GM18873 (cell line): ENCODE results near the gene MRPL50.

Source experiments
- ATAC-seq: cut with Tn5 transposase; IDR thresholded peaks from one replicate; pipeline ENCODE4 v1.9.1; 2021; ENCODE audit warnings: mild to moderate bottlenecking, moderate library complexity, moderate number of reproducible peaks; ENCODE audit not compliant: unreplicated experiment, low FRiP score

MRPL50 gene

GRCh38 chr9:101398068-101398929, at the start of gene MRPL50, which contains the start of gene ZNF189:
Gene MRPL50 (minus strand): TSS chr9:101398618. CDS start chr9:101398592, 26 bp downstream.
Gene ZNF189 (plus strand): TSS chr9:101398851. CDS start chr9:101399157, 306 bp downstream.
- peak; percentile 99 for ATAC-seq

GRCh38 chr9:101446732-101447131, 48.3 kb upstream of the MRPL50 start:
- ATAC-seq: no peak

GRCh38 chr9:101445353-101446029, 47.1 kb upstream of the MRPL50 start:
- ATAC-seq: no peak

- ATAC-seq: no peak
Observed at GRCh38 chr9:101443364-101443771, 45.0 kb upstream of the MRPL50 start.

- ATAC-seq: no peak
Observed at GRCh38 chr9:101442736-101443135, 44.3 kb upstream of the MRPL50 start.

GRCh38 chr9:101442318-101442717, 43.9 kb upstream of the MRPL50 start:
- ATAC-seq: no peak

GRCh38 chr9:101440714-101441230, 42.4 kb upstream of the MRPL50 start:
- ATAC-seq: no peak

GRCh38 chr9:101438523-101438922, 40.1 kb upstream of the MRPL50 start:
- ATAC-seq: no peak

GRCh38 chr9:101437806-101438232, 39.4 kb upstream of the MRPL50 start:
- no peak for ATAC-seq

GRCh38 chr9:101435601-101436079, 37.2 kb upstream of the MRPL50 start, which contains the start of gene ALDOB:
Gene ALDOB (minus strand): TSS chr9:101435774. CDS start chr9:101430887, 4,887 bp downstream.
- no peak for ATAC-seq

GRCh38 chr9:101434998-101435397, 36.6 kb upstream of the MRPL50 start:
- no peak for ATAC-seq

- no peak for ATAC-seq
Observed at GRCh38 chr9:101433229-101433628, 34.8 kb upstream of the MRPL50 start.

GRCh38 chr9:101432740-101433139, 34.3 kb upstream of the MRPL50 start:
- no peak for ATAC-seq

GRCh38 chr9:101432171-101432570, 33.8 kb upstream of the MRPL50 start:
- no peak for ATAC-seq

GRCh38 chr9:101429736-101430135, 31.3 kb upstream of the MRPL50 start:
- no peak for ATAC-seq

GRCh38 chr9:101428909-101429308, 30.5 kb upstream of the MRPL50 start:
- ATAC-seq: no peak

- peak; percentile 71 for ATAC-seq
Observed at GRCh38 chr9:101427957-101428655, 29.7 kb upstream of the MRPL50 start.

- ATAC-seq: peak; percentile 5
Observed at GRCh38 chr9:101427358-101427757, 28.9 kb upstream of the MRPL50 start.

GRCh38 chr9:101421653-101422065, 23.2 kb upstream of the MRPL50 start:
- no peak for ATAC-seq

GRCh38 chr9:101419863-101420262, 21.4 kb upstream of the MRPL50 start:
- ATAC-seq: no peak
